Epithelial cell of umbilical artery (primary cell): Measurements from ENCODE around the gene ATP4B. TPM values are rescaled to one million over a fixed set of nuclear protein-coding genes. Genes with fewer than 3 reads are reported as not detected.

Experiments
- total RNA-seq: library from RNA; depleted of rRNA; stranded (reverse); fragments of >200 nt; gene quantifications from 2 replicates; pipeline ENCODE4 v1.2.3, GENCODE V29; 2014

Gene ATP4B
- total RNA-seq = not detected in 2 replicates

GRCh38 chr13:113657851-113658741, at the start of gene ATP4B:
TSS of gene ATP4B (minus strand) at chr13:113658198. CDS start at chr13:113658144, 54 bp downstream.

GRCh38 chr13:113666951-113667701, 9.1 kb upstream of the ATP4B start, which contains the start of gene GRK1:
TSS of gene GRK1 (plus strand) at chr13:113667219. CDS start at chr13:113667387, 168 bp downstream.

Other genes with a start within 250 kb of the ATP4B start
- gene ADPRHL1, start 204.7 kb downstream of the ATP4B start, total RNA-seq = under 0.01 and 0.30 TPM in 2 replicates
- gene DCUN1D2, start 167.5 kb downstream of the ATP4B start, total RNA-seq = 5.8 and 6.5 TPM in 2 replicates
- 41.9 and 50.6 TPM in 2 replicates for gene TFDP1, start 73.4 kb downstream of the ATP4B start, total RNA-seq
- under 0.01 TPM in 1 of 2 replicates, not detected in the other for gene GRK1, start 9.0 kb upstream of the ATP4B start, total RNA-seq
- 24.4 and 26.1 TPM in 2 replicates for gene TMEM255B, start 101.0 kb upstream of the ATP4B start, total RNA-seq
- 51.8 and 68.5 TPM in 2 replicates for gene GAS6, start 205.9 kb upstream of the ATP4B start, total RNA-seq